K562 (cell line): ENCODE measurements around the gene SKIDA1. TPM values are rescaled to one million over a fixed set of nuclear protein-coding genes. Genes with fewer than 3 reads are reported as not detected.

ENCODE experiments used
- ATAC-seq: fragments of 200-7000 bp; cut with Tn5 transposase; 3 replicates; pipeline ENCODE4 v1.9.1; 2020; ENCODE audit warnings: moderate library complexity
- BruUV-seq: library from RNA; stranded (reverse); fragments of 400-500 nt; replicated peaks from 2 replicates; lab custom pipeline; 2021; lab: Mats Ljungman, UMichigan
- CTCF ChIA-PET: fragments of 300-600 bp; formaldehyde crosslinking; extraction: SDS; loops from one replicate; lab custom pipeline; 2021; ENCODE audit warnings: low intra/inter-chr PET ratio; lab: Yijun Ruan, JAX
- POLR2A ChIA-PET: fragments of 300-600, 350-650 bp; sonication (Branson Sonifier 250); formaldehyde crosslinking; extraction: SDS; loops from one replicate; lab custom pipeline; 2021; ENCODE audit warnings: antibody characterized with exemption, inconsistent platforms; lab: Yijun Ruan, JAX
- DNase-seq, 4 experiments: peaks; one replicate each; pipeline versions ENCODE4 v3.0.0 to v3.0.0-alpha.2; 2011 to 2018; ENCODE audit warnings: low spot score in 3 of 4, mixed read lengths in 3 of 4; ENCODE audit errors: extremely low read depth in 1 of 4
- FAIRE-seq: peaks from 2 replicates; lab custom pipeline; 2011; peaks lifted over from hg19 to GRCh38; lab: Jason Lieb, UNC
- H2AFZ ChIP-seq: 2 replicates; pipeline ENCODE4 v1.6.0; 2011; ENCODE audit warnings: low read depth, low read length, control low read depth, inconsistent platforms
- H3K27ac ChIP-seq: fragments of 200-600 bp; 3 replicates; pipeline ENCODE4 v1.8.0; 2011; ENCODE audit warnings: low read depth, mild to moderate bottlenecking, control low read depth, inconsistent platforms, low read length, moderate library complexity, mixed read lengths; ENCODE audit errors: extremely low read depth
- H3K27me3 ChIP-seq, 2 experiments: fragments of 300-600 bp in 1 of 2; 2 replicates in 1 of 2; 3 replicates in 1 of 2; pipeline versions ENCODE4 v1.6.0 to v1.8.0; 2011; ENCODE audit warnings: inconsistent platforms in 2 of 2, low read length in 2 of 2, mild to moderate bottlenecking in 1 of 2, mixed read lengths in 1 of 2, moderate library complexity in 1 of 2; ENCODE audit not compliant: control insufficient read depth in 2 of 2, insufficient read depth in 2 of 2
- H3K36me3 ChIP-seq: fragments of 300-600 bp; 3 replicates; pipeline ENCODE4 v1.8.0; 2011; ENCODE audit warnings: mild to moderate bottlenecking, low read length, inconsistent platforms; ENCODE audit not compliant: control insufficient read depth, insufficient read depth
- H3K4me1 ChIP-seq, 2 experiments: fragments of 200-600 bp in 1 of 2; replicated peaks in 1 of 2; 2 replicates in 1 of 2; 3 replicates in 1 of 2; pipeline versions ENCODE4 v1.5.1 to v1.8.0; 2011; ENCODE audit warnings: inconsistent platforms in 2 of 2, low read length in 2 of 2, mild to moderate bottlenecking in 1 of 2, mixed read lengths in 1 of 2, moderate library complexity in 1 of 2; ENCODE audit not compliant: control insufficient read depth in 2 of 2, insufficient read depth in 2 of 2
- H3K4me2 ChIP-seq: 2 replicates; pipeline ENCODE4 v1.6.1; 2011; ENCODE audit warnings: low read length, control low read depth, inconsistent platforms, mixed read lengths; ENCODE audit not compliant: insufficient read depth
- H3K4me3 ChIP-seq: fragments of 200-600 bp; sonication (generic), shearing (Covaris generic); 2 replicates; pipeline ENCODE4 v1.5.1; 2016; ENCODE audit warnings: control low read depth, inconsistent platforms
- H3K79me2 ChIP-seq: fragments of 200-600 bp; 3 replicates; pipeline ENCODE4 v1.8.0; 2011; ENCODE audit warnings: low read length, inconsistent platforms; ENCODE audit not compliant: control insufficient read depth, insufficient read depth
- H3K9ac ChIP-seq, 2 experiments: 2 replicates each; pipeline versions ENCODE4 v1.6.0 to v1.6.1; 2011; ENCODE audit warnings: low read depth in 2 of 2, low read length in 2 of 2, control low read depth in 1 of 2, inconsistent platforms in 1 of 2, mild to moderate bottlenecking in 1 of 2, mixed read lengths in 1 of 2; ENCODE audit not compliant: insufficient read depth in 1 of 2
- H3K9me1 ChIP-seq: one replicate; pipeline ENCODE4 v1.6.0; 2011; ENCODE audit warnings: inconsistent platforms, mild to moderate bottlenecking, low read length, moderate library complexity; ENCODE audit not compliant: control insufficient read depth, insufficient read depth
- H3K9me3 ChIP-seq: replicated peaks from 2 replicates; pipeline ENCODE4 v1.5.1; 2011; ENCODE audit warnings: low read depth, low read length, inconsistent platforms; ENCODE audit not compliant: control insufficient read depth, insufficient read depth
- H4K20me1 ChIP-seq: replicated peaks from 2 replicates; pipeline ENCODE4 v1.6.1; 2011; ENCODE audit warnings: low read length, inconsistent platforms, mixed read lengths; ENCODE audit not compliant: control insufficient read depth, insufficient read depth
- CREB1 ChIP-seq, 2 experiments: sonication (generic) in 1 of 2; formaldehyde crosslinking in 1 of 2; IDR thresholded peaks; 2 replicates each; pipeline versions ENCODE4 v1.6.1 to v1.8.0; 2012 to 2022; ENCODE audit warnings: inconsistent platforms in 1 of 2, mild to moderate bottlenecking in 1 of 2, missing genetic modification reagents in 1 of 2, moderate library complexity in 1 of 2
- E2F4 ChIP-seq: sonication (generic); formaldehyde crosslinking; IDR thresholded peaks from 2 replicates; pipeline ENCODE4 v1.8.0; 2022; ENCODE audit warnings: mild to moderate bottlenecking, low read depth, missing genetic modification reagents
- HCFC1 ChIP-seq: IDR thresholded peaks from 2 replicates; pipeline ENCODE4 v1.6.1; 2012; ENCODE audit warnings: low read depth, low read length, improper control_type of control experiment
- LCOR ChIP-seq: sonication (generic); formaldehyde crosslinking; IDR thresholded peaks from 2 replicates; pipeline ENCODE4 v1.8.0; 2022; ENCODE audit warnings: mild to moderate bottlenecking, missing genetic modification reagents
- NONO ChIP-seq, 2 experiments: fragments of 200-400 bp in 1 of 2; fragments of 450-650 bp in 1 of 2; formaldehyde crosslinking in 1 of 2; IDR thresholded peaks; 2 replicates each; pipeline ENCODE4 v1.6.1; 2017; ENCODE audit warnings: low read depth in 2 of 2, mild to moderate bottlenecking in 2 of 2, moderate library complexity in 2 of 2, low read length in 1 of 2
- ZNF449 ChIP-seq: fragments of 250-450 bp; sonication (Bioruptor Pico); IDR thresholded peaks from 2 replicates; pipeline ENCODE4 v1.8.0; 2022; ENCODE audit warnings: moderate library complexity, mild to moderate bottlenecking, inconsistent platforms
- WGBS: fragments of 100-300 bp; shearing (Covaris generic); methylation state at CpG from one replicate; pipeline ENCODE4 v1.1.6; 2016; ENCODE audit warnings: low coverage, mixed read lengths; ENCODE audit not compliant: insufficient coverage; ENCODE audit errors: missing lambda C conversion rate; 5-methylcytosine and 5-hydroxymethylcytosine counted together
- in situ Hi-C: fragments of 300-500 bp; cut with MboI; formaldehyde crosslinking; loops from 4 replicates; pipeline ENCODE4 v1.15.0; 2018; ENCODE audit warnings: inconsistent platforms, mixed read lengths
- intact Hi-C: fragments of 100-400 bp; cut with micrococcal nuclease; formaldehyde crosslinking; loops from 2 replicates; pipeline ENCODE4 v1.14.2; 2022
- polyA plus RNA-seq, 8 experiments: library from polyadenylated mRNA; depleted of rRNA in 4 of 8; stranded (reverse) in 5 of 8; unstranded in 3 of 8; fragments of >200 nt; fragmentation: Nextera tagmentation in 2 of 8; fragmentation: Illumina TruSeq in 1 of 8; extraction: Ambion mirVana in 2 of 8; extraction: Trizol in 1 of 8; gene quantifications; 2 replicates each; pipeline versions ENCODE4 v1.2.1 to v1.2.3, GENCODE V29; 2011 to 2014; ENCODE audit warnings: inconsistent platforms in 1 of 8, missing spikeins in 1 of 8
- total RNA-seq, 7 experiments: library from RNA; depleted of rRNA in 6 of 7; stranded (reverse); fragments of >200 nt in 6 of 7; fragmentation: Illumina TruSeq in 2 of 7; extraction: Trizol in 2 of 7; gene quantifications; 2 replicates each; pipeline versions ENCODE4 v1.2.1 to v1.2.3, GENCODE V29; 2011 to 2021; ENCODE audit warnings: low replicate concordance in 1 of 7
- TF ChIP-seq, protein P1 (sequence below), 3 experiments: fragments of 200-800 bp in 1 of 3; fragments of 250-450 bp in 1 of 3; fragments of 450-650 bp in 1 of 3; sonication (Bioruptor Pico) in 1 of 3; sonication (Bioruptor generic) in 1 of 3; formaldehyde crosslinking in 1 of 3; IDR thresholded peaks; 2 replicates each; pipeline versions ENCODE4 v1.6.1 to v1.8.0; 2016 to 2022; ENCODE audit warnings: mild to moderate bottlenecking in 2 of 3, missing genetic modification characterization in 2 of 3, missing compliant biosample characterization in 1 of 3, moderate library complexity in 1 of 3
- TF ChIP-seq, protein P2 (sequence below): fragments of 200-800 bp; sonication (Bioruptor generic); IDR thresholded peaks from 2 replicates; pipeline ENCODE4 v1.6.1; 2016; ENCODE audit warnings: missing genetic modification characterization, missing compliant biosample characterization

Gene SKIDA1
- total and polyA plus RNA-seq, 9 of the 15 experiments (the other 6 are each of a cell fraction or from before 2014, with no cell fraction given), result 0.05 to 1.1 (median 0.42) TPM

- TF ChIP-seq, protein P1, sequence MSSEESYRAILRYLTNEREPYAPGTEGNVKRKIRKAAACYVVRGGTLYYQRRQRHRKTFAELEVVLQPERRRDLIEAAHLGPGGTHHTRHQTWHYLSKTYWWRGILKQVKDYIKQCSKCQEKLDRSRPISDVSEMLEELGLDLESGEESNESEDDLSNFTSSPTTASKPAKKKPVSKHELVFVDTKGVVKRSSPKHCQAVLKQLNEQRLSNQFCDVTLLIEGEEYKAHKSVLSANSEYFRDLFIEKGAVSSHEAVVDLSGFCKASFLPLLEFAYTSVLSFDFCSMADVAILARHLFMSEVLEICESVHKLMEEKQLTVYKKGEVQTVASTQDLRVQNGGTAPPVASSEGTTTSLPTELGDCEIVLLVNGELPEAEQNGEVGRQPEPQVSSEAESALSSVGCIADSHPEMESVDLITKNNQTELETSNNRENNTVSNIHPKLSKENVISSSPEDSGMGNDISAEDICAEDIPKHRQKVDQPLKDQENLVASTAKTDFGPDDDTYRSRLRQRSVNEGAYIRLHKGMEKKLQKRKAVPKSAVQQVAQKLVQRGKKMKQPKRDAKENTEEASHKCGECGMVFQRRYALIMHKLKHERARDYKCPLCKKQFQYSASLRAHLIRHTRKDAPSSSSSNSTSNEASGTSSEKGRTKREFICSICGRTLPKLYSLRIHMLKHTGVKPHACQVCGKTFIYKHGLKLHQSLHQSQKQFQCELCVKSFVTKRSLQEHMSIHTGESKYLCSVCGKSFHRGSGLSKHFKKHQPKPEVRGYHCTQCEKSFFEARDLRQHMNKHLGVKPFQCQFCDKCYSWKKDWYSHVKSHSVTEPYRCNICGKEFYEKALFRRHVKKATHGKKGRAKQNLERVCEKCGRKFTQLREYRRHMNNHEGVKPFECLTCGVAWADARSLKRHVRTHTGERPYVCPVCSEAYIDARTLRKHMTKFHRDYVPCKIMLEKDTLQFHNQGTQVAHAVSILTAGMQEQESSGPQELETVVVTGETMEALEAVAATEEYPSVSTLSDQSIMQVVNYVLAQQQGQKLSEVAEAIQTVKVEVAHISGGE (CRISPR knock-in tag; IDR thresholded peaks at IDR 0.05), result no peak
- TF ChIP-seq LCOR (no peak), HCFC1 (no peak)
These were observed 24.4 kb downstream of the SKIDA1 start (continued) for GRCh38 chr10:21501091-21501490.

DNA sequence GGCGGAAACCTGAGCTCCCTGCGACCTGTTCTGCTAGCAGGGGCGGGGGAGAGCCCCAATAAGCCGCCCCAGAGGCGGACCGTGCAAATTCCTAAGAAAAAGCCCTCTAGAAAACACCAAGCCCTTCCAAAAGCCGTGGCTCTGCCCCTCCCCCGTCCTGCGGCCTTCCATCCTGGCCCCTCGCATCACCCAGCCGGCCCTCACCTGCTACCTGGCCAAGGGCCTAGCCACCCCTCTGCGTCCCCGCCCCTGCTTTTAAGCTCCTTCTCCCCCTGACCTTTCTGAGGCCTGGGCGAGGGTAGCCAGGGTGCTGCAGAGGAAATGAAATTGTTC, 24.9 kb downstream of the SKIDA1 start:
- Histone ChIP-seq H3K36me3 (no peaks in the 10 kb centered on the region), H3K79me2 (no peaks in the 10 kb centered on the region), H3K9me3 (no peaks in the 10 kb centered on the region; the same call in 1 of the 2 replicates), H2AFZ (no peak overlapping the region), H4K20me1 (no peaks in the 10 kb centered on the region), H3K4me1 (peaks cover 0 to 27% of the 10 kb centered on the region in 2 experiments; a peak in 3 of 5 replicates), H3K4me2 (no peak overlapping the region), H3K27ac (no peak overlapping the region), H3K27me3 (no peaks in the 10 kb centered on the region), H3K9me1 (no peaks in the 10 kb centered on the region), H3K9ac (no peak overlapping the region), H3K4me3 (no peak overlapping the region)
- no peak for FAIRE-seq
- 87% methylated on average over 10 of the region's 14 CpGs for WGBS
- in situ Hi-C loops, result no loop called here
- POLR2A ChIA-PET, result interaction anchor here (0.6 kb wide), 1 partner anchor 18 kb away, joined by 4 read pairs; no protein-coding TSS in a partner anchor
- intact Hi-C loops, result no loop called here
- no peak for DNase-seq
- BruUV-seq, result no TSS peak
- no peak for ATAC-seq
- CTCF ChIA-PET, result no interaction called here
- TF ChIP-seq NONO (IDR thresholded peaks at IDR 0.05; ENCODE audit: low read depth in 2 of 2, low read length in 1 of 2), result no peak
- TF ChIP-seq ZNF449 (CRISPR knock-in tag), result no peak
- TF ChIP-seq, protein P2, sequence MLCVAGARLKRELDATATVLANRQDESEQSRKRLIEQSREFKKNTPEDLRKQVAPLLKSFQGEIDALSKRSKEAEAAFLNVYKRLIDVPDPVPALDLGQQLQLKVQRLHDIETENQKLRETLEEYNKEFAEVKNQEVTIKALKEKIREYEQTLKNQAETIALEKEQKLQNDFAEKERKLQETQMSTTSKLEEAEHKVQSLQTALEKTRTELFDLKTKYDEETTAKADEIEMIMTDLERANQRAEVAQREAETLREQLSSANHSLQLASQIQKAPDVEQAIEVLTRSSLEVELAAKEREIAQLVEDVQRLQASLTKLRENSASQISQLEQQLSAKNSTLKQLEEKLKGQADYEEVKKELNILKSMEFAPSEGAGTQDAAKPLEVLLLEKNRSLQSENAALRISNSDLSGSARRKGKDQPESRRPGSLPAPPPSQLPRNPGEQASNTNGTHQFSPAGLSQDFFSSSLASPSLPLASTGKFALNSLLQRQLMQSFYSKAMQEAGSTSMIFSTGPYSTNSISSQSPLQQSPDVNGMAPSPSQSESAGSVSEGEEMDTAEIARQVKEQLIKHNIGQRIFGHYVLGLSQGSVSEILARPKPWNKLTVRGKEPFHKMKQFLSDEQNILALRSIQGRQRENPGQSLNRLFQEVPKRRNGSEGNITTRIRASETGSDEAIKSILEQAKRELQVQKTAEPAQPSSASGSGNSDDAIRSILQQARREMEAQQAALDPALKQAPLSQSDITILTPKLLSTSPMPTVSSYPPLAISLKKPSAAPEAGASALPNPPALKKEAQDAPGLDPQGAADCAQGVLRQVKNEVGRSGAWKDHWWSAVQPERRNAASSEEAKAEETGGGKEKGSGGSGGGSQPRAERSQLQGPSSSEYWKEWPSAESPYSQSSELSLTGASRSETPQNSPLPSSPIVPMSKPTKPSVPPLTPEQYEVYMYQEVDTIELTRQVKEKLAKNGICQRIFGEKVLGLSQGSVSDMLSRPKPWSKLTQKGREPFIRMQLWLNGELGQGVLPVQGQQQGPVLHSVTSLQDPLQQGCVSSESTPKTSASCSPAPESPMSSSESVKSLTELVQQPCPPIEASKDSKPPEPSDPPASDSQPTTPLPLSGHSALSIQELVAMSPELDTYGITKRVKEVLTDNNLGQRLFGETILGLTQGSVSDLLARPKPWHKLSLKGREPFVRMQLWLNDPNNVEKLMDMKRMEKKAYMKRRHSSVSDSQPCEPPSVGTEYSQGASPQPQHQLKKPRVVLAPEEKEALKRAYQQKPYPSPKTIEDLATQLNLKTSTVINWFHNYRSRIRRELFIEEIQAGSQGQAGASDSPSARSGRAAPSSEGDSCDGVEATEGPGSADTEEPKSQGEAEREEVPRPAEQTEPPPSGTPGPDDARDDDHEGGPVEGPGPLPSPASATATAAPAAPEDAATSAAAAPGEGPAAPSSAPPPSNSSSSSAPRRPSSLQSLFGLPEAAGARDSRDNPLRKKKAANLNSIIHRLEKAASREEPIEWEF (CRISPR knock-in tag), result no peak
- no peak for TF ChIP-seq E2F4
- no peak for TF ChIP-seq CREB1 (IDR thresholded peaks at IDR 0.05)
- TF ChIP-seq CREB1 (CRISPR knock-in tag; IDR thresholded peaks at IDR 0.05), result no peak
